ENCODE data around the gene NPIPA2.
"Not testable (repeated sequence)": the region's sequence is repeated elsewhere in the genome, so short reads cannot be mapped to it uniquely, and the experiment has no call there.

NPIPA2 gene

DNA sequence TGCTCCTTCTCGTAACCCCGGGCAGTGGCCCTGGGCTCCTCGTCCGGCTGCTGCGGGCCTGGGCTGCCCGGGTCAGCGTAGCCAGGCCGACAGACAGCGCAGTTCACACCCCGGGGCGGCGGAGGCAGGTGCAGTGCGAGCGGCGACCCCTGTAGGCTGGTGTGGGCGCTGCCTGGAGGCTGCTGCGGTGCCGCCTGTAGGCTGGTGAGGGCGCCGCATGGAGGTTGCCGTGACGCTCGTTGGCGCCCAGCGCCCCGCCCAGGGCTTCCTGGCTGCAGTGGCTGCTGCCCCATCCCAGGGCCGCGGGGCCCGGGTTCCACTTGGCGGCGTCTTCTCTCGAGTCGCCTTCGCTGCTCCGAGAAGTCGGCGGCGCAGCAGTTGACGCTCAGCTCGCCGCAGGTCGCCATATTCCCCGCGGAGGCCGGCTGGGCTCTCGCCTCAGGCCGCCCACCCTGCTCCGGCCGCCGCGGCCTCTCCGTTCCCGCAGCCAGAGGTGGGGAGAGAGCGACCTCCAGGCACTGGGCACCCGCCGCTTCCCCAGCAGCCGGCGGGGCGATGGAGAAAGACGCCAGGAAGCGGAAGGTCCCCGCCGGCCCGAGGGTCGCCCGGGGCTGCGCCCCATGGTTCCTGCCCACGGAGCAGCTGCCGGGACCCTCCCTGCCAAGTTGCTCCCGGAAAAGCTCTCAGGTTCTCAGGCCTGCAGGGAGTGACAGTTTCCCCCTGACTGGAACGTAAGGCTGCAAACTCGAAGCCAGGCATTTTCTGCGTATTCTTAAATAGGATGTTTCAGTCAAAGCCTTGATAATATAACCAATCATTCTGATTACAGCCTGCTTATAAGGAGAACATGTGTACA lies at the start of gene NPIPA2:
TSS of gene NPIPA2 (plus strand) at position 261 of the 856 bp plus-strand sequence. CDS start 5,533 bp downstream, outside the sequence.
- DNase-seq (ENCODE audit: low spot score), result not testable (repeated sequence)

DNA sequence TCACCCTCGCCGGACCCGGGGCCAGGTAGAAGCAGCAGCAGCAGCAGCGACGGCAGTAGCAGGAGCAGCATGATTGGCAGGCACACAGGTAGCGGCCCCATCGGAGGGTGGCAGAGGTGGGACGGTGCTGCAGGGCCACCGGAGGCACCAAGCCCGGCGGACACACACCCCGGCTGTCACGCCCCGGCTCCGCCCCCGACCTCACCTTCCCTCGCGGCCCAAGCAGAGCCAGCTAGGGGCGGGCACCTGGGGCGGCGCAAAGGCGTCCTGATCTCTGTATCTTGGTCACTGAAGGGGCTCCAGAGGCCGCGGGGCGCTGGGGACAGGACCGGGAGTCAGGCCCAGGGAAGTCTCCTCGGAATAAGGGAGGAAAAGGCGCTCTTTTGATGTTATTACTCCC lies 48.2 kb upstream of the NPIPA2 start, which contains the start of gene PLA2G10:
TSS of gene PLA2G10 (minus strand) at position 180 of the 400 bp plus-strand sequence. CDS start at position 101, 79 bp downstream.
- not testable (repeated sequence) for DNase-seq (ENCODE audit: low spot score)

DNA sequence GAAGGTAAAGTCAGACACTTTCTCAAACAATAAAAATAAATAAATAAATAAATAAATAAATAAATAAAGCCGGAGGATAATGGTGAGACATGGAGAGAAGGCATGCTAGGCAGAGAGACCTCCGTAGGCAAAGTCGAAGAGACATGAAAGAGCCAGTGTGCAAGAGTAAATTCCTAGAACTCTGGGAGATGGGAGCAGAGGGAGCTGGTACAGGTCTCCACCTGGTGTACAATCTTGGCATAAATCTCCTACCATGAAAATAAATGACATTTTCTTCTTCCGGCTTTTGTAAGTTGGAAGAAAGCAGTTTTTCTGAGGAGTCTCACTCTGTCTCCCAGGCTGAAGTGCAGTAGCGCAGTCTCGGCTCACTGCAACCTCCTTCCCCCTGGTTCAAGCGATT lies 40.5 kb upstream of the NPIPA2 start:
- DNase-seq (ENCODE audit: low spot score), result not testable (repeated sequence)

GRCh38 chr16:14702672-14703071 lies 39.7 kb upstream of the NPIPA2 start:
- not testable (repeated sequence) for DNase-seq (ENCODE audit: low spot score)

- not testable (repeated sequence) for DNase-seq (ENCODE audit: low spot score)
Observed at GRCh38 chr16:14703156-14704011, 38.9 kb upstream of the NPIPA2 start, which contains the start of gene NPIPA3. NPIPA3 (plus strand) TSS chr16:14703411; CDS start chr16:14708944, 5,533 bp downstream.

DNA sequence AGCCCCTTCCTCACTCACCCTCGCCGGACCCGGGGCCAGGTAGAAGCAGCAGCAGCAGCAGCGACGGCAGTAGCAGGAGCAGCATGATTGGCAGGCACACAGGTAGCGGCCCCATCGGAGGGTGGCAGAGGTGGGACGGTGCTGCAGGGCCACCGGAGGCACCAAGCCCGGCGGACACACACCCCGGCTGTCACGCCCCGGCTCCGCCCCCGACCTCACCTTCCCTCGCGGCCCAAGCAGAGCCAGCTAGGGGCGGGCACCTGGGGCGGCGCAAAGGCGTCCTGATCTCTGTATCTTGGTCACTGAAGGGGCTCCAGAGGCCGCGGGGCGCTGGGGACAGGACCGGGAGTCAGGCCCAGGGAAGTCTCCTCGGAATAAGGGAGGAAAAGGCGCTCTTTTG lies 9.1 kb upstream of the NPIPA2 start:
- DNase-seq (ENCODE audit: low spot score), result not testable (repeated sequence)

DNA sequence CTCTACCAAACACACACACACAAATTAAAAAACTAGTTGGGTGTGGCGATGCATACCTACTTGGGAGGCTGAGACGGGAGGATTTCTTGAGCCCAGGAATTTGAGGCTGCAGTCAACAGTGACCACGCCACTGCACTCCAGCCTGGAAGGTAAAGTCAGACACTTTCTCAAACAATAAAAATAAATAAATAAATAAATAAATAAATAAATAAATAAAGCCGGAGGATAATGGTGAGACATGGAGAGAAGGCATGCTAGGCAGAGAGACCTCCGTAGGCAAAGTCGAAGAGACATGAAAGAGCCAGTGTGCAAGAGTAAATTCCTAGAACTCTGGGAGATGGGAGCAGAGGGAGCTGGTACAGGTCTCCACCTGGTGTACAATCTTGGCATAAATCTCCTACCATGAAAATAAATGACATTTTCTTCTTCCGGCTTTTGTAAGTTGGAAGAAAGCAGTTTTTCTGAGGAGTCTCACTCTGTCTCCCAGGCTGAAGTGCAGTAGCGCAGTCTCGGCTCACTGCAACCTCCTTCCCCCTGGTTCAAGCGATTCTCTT lies 1.4 kb upstream of the NPIPA2 start:
- not testable (repeated sequence) for DNase-seq (ENCODE audit: low spot score)

DNA sequence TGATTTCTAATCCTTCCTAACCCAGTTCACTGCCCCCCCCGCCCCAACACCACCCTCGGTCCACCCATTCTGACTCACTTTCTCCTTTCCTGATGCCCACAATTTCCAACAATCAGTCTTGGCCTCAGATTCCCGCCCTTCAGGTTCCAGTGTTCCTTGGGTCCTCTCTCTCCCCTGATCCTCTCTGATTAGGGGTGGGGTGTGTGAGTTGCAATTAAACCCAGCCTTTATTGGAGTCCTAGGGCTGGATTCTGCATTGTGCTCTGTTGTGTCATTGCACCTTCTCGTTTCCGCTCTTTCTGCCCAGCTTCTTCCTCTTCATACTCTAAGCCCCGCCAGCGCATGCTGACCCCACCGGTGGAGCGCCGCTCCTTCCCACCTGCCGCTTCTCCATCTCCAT lies 539 bp upstream of the NPIPA2 start:
- DNase-seq (ENCODE audit: low spot score), result not testable (repeated sequence)

DNA sequence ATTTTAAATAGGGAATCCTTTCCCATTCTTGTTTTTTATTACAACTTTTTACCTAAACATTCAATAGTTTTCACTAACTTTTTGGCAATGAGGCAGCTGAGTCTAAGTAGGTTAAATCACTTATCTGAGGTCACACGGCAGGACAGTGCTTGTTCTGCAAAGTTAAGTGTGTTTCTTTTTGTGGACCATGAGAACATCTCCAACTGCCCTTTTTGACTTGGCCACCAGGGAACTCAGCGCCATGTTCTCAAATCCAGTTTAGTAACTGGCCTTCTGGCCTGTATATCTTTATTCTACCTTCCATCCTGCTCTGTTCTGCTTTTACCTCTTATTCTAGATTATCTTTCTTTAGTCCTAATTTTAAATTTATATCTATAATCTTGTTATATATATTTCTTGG lies 31.3 kb downstream of the NPIPA2 start:
- not testable (repeated sequence) for DNase-seq (ENCODE audit: low spot score)

- not testable (repeated sequence) for DNase-seq (ENCODE audit: low spot score)
Observed at GRCh38 chr16:14775624-14776023, 33.3 kb downstream of the NPIPA2 start.

- DNase-seq (ENCODE audit: low spot score), result not testable (repeated sequence)
Observed at GRCh38 chr16:14776763-14777162, 34.4 kb downstream of the NPIPA2 start.

- not testable (repeated sequence) for DNase-seq (ENCODE audit: low spot score)
Observed at GRCh38 chr16:14779368-14779877, 37.1 kb downstream of the NPIPA2 start.

DNA sequence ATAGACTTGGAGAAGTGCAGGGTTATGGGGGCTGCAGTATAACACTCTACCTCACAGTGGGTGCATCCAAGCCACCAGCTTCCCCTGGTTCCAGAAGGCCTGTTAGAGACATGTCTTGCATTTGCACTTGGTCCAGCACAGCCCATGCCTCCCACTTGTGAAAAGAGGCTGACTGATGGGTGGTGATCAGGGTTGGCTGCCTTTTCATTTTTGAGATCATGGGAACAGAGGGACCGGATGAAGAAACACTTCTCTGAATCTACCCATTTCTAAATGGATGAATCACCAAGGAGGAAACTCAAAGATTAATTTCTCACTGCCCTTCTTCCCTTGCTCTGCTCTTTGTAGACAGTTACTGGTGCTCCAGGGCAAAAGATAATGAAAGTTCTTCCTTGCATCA lies 43.8 kb downstream of the NPIPA2 start:
- DNase-seq (ENCODE audit: low spot score), result not testable (repeated sequence)

DNA sequence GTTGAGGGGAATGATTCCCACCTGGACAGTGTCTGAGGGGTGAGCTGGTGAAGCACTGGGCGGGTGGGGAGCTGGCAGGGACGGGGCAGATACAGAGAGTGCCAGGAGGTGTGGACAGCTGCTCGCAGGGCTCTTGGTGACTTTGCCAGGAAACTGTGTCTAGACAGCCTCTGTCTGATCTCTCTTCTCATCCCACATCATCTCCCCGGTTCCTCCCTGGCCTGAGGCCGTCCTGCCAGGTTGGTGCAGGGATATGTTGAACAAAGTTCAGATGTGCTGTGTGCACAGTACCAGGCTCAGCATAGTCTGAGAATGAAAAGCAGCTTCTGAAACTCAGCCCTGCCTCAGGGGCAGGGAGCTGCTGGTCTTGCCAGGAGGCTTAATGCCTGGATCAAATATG lies 47.2 kb downstream of the NPIPA2 start:
- not testable (repeated sequence) for DNase-seq (ENCODE audit: low spot score)

DNA sequence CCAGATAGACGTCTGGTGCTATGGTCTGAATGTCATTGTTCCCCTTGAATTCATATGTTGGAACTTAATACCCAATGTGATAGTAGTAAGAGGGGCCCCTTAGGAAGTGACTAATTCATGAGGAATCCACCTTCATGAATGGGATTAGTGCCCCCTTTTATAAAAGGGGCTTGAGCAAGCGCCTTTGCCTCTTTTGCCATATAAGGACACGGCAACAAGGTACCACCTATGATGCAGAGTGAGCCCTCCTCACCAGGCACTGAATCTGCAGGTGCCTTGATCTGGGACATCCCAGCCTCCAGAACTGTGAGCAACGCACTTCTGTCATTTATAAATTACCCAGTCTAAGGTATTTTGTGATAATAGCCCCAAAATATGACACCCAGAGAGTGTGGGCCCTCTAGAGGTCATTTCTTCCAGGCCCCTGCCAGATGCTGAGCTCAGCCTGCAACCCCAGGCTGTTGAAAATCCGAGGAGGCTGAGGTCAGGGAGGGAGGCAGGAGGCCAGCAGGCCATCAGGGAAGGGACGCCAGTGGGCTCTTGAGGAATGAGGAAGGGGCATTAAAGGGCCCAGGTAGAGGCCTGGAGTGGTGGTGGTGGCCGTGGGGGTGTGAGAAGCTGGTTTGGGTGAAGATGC lies 48.1 kb downstream of the NPIPA2 start:
- DNase-seq (ENCODE audit: low spot score), result not testable (repeated sequence)

GRCh38 chr16:14792914-14793313 lies 50.6 kb downstream of the NPIPA2 start:
- DNase-seq (ENCODE audit: low spot score), result not testable (repeated sequence)

DNA sequence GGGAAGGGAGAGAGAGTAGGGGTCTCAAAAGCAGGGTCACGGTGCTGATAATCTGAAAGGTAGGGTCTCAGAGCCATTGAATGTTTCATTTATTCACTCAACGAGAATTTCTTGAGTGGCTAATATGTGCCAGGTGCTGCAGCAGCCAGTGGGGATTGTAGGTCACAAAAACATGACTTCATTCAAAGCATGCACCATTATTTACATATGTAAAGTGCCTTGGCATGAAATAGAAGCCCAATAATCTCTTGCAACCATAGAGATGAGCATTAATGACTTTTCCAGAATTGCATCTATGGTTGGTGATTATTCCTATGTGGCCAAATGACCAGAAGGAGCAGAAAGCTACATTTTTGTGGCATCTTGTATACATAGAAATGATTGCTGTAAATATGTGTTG lies 55.2 kb downstream of the NPIPA2 start:
- not testable (repeated sequence) for DNase-seq (ENCODE audit: low spot score)

DNA sequence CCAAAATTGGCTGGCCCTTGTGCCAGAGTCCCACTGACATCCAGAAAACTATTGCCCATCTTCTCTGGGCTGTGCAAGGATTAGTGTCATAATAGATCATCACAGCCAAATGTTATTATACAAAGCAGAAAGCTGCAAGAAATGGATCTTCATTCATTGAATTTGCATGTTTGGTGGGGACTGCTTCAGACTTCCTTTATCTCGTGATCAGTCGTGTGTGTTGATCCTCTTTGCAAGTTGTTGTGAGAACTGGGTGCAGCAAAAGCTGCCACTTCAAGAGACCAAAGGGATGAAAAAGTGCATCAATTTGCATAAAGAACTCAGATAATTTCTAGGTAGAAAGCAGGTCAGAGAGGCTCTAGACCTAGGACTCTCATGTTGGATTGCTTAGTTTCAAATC lies 61.2 kb downstream of the NPIPA2 start:
- DNase-seq (ENCODE audit: low spot score), result not testable (repeated sequence)

GRCh38 chr16:14807184-14807678 lies 64.9 kb downstream of the NPIPA2 start:
- not testable (repeated sequence) for DNase-seq (ENCODE audit: low spot score)

DNA sequence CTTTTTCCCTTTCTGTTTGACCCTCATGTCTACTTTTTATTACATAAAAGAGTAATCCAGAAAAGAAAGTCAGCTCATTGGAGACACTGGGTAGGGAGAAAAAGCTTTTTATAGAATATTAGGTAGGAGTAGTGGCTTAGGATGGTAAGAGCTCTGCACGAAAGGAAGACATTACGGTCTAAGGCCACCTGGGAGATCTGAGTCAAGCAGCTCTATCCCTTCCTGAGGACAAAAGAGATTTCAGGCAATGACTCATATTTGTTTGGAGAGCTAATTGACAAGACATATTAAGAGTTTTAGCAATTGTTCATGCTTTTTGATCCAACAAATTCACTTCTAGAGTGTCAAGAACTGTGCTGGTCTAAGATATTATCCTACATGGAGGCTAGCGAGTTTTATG lies 71.6 kb downstream of the NPIPA2 start:
- not testable (repeated sequence) for DNase-seq (ENCODE audit: low spot score)
